ENCODE measurements around the gene TBC1D3I.

Gene TBC1D3I

DNA sequence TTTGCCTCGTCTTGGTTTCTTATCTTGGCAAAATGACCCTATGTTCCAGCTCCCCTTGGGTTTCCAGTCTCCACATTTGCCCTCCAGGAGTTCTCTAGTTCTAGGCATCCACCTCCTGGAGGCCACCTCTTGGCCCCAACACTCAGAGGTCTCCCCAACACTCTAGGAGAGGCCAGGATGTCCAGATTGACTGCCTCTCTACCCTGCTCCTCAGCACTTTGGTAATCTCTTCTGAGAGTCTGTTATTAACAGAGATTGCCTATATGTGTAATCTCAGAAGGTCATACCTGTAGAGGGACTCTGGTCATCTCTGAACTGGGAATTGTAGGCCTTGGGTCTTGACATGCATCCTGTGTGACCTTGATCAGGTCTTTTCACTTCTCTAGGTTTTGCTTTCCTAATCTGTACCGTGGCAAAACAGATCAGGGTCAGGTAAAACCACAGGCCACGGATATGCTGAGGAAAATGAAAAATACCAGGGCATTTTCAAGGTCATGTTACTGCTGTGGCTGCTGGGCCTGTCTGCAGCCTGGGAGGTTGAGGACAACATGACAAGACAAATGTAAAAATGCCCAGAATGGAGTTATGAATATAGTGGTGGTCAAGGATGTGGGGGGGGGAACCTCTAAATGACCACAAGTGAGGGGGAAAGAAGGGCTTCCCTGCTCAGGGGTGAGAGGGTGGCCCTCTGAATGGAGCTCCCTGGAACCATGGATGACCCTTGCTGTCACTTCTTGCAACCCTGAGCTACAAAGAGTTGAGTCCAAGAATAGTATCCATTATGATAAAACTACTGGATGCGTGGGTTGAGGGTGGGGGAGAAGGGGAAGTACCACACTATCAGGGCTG is 58.5 kb downstream of the TBC1D3I start:
- no peak for DNase-seq

GRCh38 chr17:36204724-36205500 is 59.5 kb downstream of the TBC1D3I start:
- DNase-seq, result no peak

All from CD4-positive, alpha-beta T cell treated with Interleukin-21 for 1 hour (primary cell).